Measurements from ENCODE around the gene RPTN. TPM values are rescaled to one million over a fixed set of nuclear protein-coding genes. Genes with fewer than 3 reads are reported as not detected.
A peak's percentile ranks its signal among the peaks of the same experiment; 100 is the strongest.

The RPTN gene
- total RNA-seq, 1 donor from 2014 or later: 0.09 TPM

DNA sequence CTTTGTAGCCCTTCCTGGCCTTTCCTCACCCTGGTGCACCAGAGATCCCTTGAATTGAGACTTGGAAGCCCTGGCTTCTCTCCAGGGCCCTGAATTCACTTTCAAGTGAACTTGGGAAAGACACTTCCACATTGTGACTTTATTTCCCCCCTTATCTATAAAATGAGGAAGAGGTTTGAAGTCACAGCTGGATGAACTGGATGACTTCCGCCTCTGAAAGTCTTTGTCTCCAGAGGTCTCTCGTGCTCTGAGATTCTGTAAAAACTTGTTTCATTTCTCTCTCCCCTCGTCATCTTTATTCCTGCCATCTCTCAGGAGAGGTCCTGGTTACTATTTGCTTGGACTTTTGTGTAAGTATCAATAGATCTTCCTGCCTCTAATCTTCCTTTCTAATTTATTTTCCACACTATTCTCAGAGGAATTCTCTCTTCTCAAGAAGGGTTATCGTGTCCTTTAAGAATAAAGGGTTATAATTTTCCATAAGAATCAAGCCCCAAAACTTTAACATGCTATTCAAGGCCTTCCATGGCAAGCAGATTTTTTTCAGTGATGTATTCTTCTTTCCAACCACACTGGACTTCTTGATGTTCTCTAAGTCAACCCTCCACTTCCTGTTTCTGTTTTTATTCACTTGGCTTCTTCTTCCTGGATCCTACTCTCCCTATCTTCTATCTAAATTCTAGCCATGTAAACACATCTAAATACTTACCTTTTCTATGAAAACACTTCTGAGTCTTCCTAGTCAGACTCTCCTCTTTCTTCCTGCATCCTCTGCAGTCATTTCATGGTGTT is 6.5 kb upstream of the RPTN start:
- Mint-ChIP-seq H3K4me1 (ENCODE audit: low read depth, unreplicated experiment) (peaks cover 72% of the 10 kb centered on the region), H3K9me3 (ENCODE audit: unreplicated experiment) (no peaks in the 10 kb centered on the region), H3K27ac (ENCODE audit: unreplicated experiment) (peak overlapping the region; percentile 82), H3K36me3 (ENCODE audit: low read depth, unreplicated experiment) (no peaks in the 10 kb centered on the region), H3K27me3 (ENCODE audit: low read depth, unreplicated experiment) (no peaks in the 10 kb centered on the region), H3K4me3 (ENCODE audit: unreplicated experiment) (no peak overlapping the region)
- Histone ChIP-seq H2AFZ (ENCODE audit: low read depth, low read length) (no peak overlapping the region), H3K79me2 (ENCODE audit: insufficient read depth, low read length) (no peaks in the 10 kb centered on the region), H4K20me1 (ENCODE audit: insufficient read depth, low read length) (no peaks in the 10 kb centered on the region), H3K27me3 (ENCODE audit: insufficient read depth, low read length) (peaks cover 5% of the 10 kb centered on the region), H3K27ac (ENCODE audit: low read depth, low read length) (no peak overlapping the region), H3K4me3 (ENCODE audit: insufficient read depth, low read depth, low read length) (no peak overlapping the region), H3K9me3 (ENCODE audit: insufficient read depth, low read depth, low read length) (no peaks in the 10 kb centered on the region), H3K4me2 (ENCODE audit: low read length) (no peak overlapping the region), H3K9ac (ENCODE audit: low read length) (no peak overlapping the region), H3K36me3 (ENCODE audit: insufficient read depth, low read length) (no peaks in the 10 kb centered on the region), H3K4me1 (ENCODE audit: insufficient read depth, low read length) (peaks cover 25% of the 10 kb centered on the region)
- FAIRE-seq (no peak), DNase-seq (ENCODE audit: low read depth) (no peak)
- no peak for TF ChIP-seq EZH2 (IDR thresholded peaks at IDR 0.05; ENCODE audit: insufficient read depth, low read length)
- TF ChIP-seq, protein P1, sequence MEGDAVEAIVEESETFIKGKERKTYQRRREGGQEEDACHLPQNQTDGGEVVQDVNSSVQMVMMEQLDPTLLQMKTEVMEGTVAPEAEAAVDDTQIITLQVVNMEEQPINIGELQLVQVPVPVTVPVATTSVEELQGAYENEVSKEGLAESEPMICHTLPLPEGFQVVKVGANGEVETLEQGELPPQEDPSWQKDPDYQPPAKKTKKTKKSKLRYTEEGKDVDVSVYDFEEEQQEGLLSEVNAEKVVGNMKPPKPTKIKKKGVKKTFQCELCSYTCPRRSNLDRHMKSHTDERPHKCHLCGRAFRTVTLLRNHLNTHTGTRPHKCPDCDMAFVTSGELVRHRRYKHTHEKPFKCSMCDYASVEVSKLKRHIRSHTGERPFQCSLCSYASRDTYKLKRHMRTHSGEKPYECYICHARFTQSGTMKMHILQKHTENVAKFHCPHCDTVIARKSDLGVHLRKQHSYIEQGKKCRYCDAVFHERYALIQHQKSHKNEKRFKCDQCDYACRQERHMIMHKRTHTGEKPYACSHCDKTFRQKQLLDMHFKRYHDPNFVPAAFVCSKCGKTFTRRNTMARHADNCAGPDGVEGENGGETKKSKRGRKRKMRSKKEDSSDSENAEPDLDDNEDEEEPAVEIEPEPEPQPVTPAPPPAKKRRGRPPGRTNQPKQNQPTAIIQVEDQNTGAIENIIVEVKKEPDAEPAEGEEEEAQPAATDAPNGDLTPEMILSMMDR (IDR thresholded peaks at IDR 0.05; ENCODE audit: insufficient read depth, low read depth, low read length): no peak

- Mint-ChIP-seq H3K36me3 (ENCODE audit: low read depth, unreplicated experiment) (no peaks in the 10 kb centered on the region), H3K9me3 (ENCODE audit: unreplicated experiment) (peaks cover 2% of the 10 kb centered on the region), H3K4me1 (ENCODE audit: low read depth, unreplicated experiment) (peaks cover 64% of the 10 kb centered on the region), H3K27ac (ENCODE audit: unreplicated experiment) (peak overlapping the region; percentile 89), H3K4me3 (ENCODE audit: unreplicated experiment) (no peak overlapping the region), H3K27me3 (ENCODE audit: low read depth, unreplicated experiment) (no peaks in the 10 kb centered on the region)
- H3K9me3 ChIP-seq (ENCODE audit: insufficient read depth, low read depth, low read length): no peaks in the 10 kb centered on the region
- H3K4me3 ChIP-seq (ENCODE audit: insufficient read depth, low read depth, low read length): no peak overlapping the region
- no peaks in the 10 kb centered on the region for H3K36me3 ChIP-seq (ENCODE audit: insufficient read depth, low read length)
- no peaks in the 10 kb centered on the region for H3K79me2 ChIP-seq (ENCODE audit: insufficient read depth, low read length)
- FAIRE-seq (no peak), DNase-seq (ENCODE audit: low read depth) (no peak)
- no peaks in the 10 kb centered on the region for H4K20me1 ChIP-seq (ENCODE audit: insufficient read depth, low read length)
- H3K4me1 ChIP-seq (ENCODE audit: insufficient read depth, low read length): peaks cover 25% of the 10 kb centered on the region
- H3K4me2 ChIP-seq (ENCODE audit: low read length): no peak overlapping the region
- no peak for TF ChIP-seq EZH2 (IDR thresholded peaks at IDR 0.05; ENCODE audit: insufficient read depth, low read length)
- TF ChIP-seq, protein P1 (IDR thresholded peaks at IDR 0.05; ENCODE audit: insufficient read depth, low read depth, low read length): no peak
- no peak overlapping the region for H3K27ac ChIP-seq (ENCODE audit: low read depth, low read length)
- H3K9ac ChIP-seq (ENCODE audit: low read length): no peak overlapping the region
- H3K27me3 ChIP-seq (ENCODE audit: insufficient read depth, low read length): peaks cover 7% of the 10 kb centered on the region
- H2AFZ ChIP-seq (ENCODE audit: low read depth, low read length): no peak overlapping the region
These were observed 5.6 kb upstream of the RPTN start for GRCh38 chr1:152164517-152165136.
